ENCODE data around the gene RNLS. TPM values are rescaled to one million over a fixed set of nuclear protein-coding genes. Genes with fewer than 3 reads are reported as not detected.

RNLS gene
- polyA plus RNA-seq, 3 donors = 3.3 to 3.9 (median 3.7) TPM

GRCh38 chr10:88374392-88375175, 208.5 kb downstream of the RNLS start:
- Mint-ChIP-seq H3K27ac (no peak overlapping the region), H3K36me3 (no peaks in the 10 kb centered on the region), H3K9me3 (peaks cover 0 to 3% (median 0%) of the 10 kb centered on the region in 7 donors)

GRCh38 chr10:88372881-88373592, 210.1 kb downstream of the RNLS start:
- no peaks in the 10 kb centered on the region for H3K36me3 Mint-ChIP-seq
- no peak overlapping the region for H3K4me2 ChIP-seq (replicated peaks; ENCODE audit: extremely low read depth, low read length, poor library complexity, severe bottlenecking)
- no peaks in the 10 kb centered on the region for H3K79me2 ChIP-seq (ENCODE audit: insufficient read depth, low read length)
- TF ChIP-seq, protein P1, sequence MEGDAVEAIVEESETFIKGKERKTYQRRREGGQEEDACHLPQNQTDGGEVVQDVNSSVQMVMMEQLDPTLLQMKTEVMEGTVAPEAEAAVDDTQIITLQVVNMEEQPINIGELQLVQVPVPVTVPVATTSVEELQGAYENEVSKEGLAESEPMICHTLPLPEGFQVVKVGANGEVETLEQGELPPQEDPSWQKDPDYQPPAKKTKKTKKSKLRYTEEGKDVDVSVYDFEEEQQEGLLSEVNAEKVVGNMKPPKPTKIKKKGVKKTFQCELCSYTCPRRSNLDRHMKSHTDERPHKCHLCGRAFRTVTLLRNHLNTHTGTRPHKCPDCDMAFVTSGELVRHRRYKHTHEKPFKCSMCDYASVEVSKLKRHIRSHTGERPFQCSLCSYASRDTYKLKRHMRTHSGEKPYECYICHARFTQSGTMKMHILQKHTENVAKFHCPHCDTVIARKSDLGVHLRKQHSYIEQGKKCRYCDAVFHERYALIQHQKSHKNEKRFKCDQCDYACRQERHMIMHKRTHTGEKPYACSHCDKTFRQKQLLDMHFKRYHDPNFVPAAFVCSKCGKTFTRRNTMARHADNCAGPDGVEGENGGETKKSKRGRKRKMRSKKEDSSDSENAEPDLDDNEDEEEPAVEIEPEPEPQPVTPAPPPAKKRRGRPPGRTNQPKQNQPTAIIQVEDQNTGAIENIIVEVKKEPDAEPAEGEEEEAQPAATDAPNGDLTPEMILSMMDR (IDR thresholded peaks at IDR 0.05) = no peak
- H3K27ac Mint-ChIP-seq = no peak overlapping the region
- no peak overlapping the region for H2AFZ ChIP-seq (ENCODE audit: insufficient read depth, low read depth, low read length, poor library complexity, severe bottlenecking)
- no peaks in the 10 kb centered on the region for H3K9me3 ChIP-seq (replicated peaks in 1 of 2; ENCODE audit: control insufficient read depth in 1 of 2, insufficient read depth in 1 of 2, low read length in 2 of 2)
- H3K36me3 ChIP-seq (replicated peaks in 1 of 2; ENCODE audit: control insufficient read depth in 1 of 2, insufficient read depth in 2 of 2, low read length in 2 of 2) = no peaks in the 10 kb centered on the region
- intact Hi-C loops (cut with micrococcal nuclease) = no loop called here
- peaks cover 0 to 3% (median 0%) of the 10 kb centered on the region in 7 donors for H3K9me3 Mint-ChIP-seq
- DNase-seq = no peak
- no peaks in the 10 kb centered on the region for H3K4me1 Mint-ChIP-seq
- H3K4me3 ChIP-seq (replicated peaks in 1 of 3; ENCODE audit: low read depth in 2 of 3, low read length in 3 of 3) = no peak overlapping the region
- no peak overlapping the region for H3K9ac ChIP-seq (ENCODE audit: insufficient read depth, low read length, poor library complexity, severe bottlenecking)
- no peak overlapping the region for H3K4me3 Mint-ChIP-seq
- H3K27ac ChIP-seq (ENCODE audit: low read depth in 1 of 2, low read length in 2 of 2) = no peak overlapping the region
- H3K27me3 ChIP-seq (ENCODE audit: control insufficient read depth in 2 of 2, insufficient read depth in 2 of 2, low read length in 2 of 2) = no peaks in the 10 kb centered on the region
- H4K20me1 ChIP-seq (ENCODE audit: insufficient read depth, low read length) = no peaks in the 10 kb centered on the region
- no peaks in the 10 kb centered on the region for H3K4me1 ChIP-seq (ENCODE audit: control insufficient read depth in 1 of 2, insufficient read depth in 2 of 2, low read length in 2 of 2)
- H3K27me3 Mint-ChIP-seq (ENCODE audit: low read depth in 3 of 3) = no peaks in the 10 kb centered on the region

More at GRCh38 chr10:88374392-88375175, 208.5 kb downstream of the RNLS start:
- 100% methylated on average over 1 of the region's 4 CpGs for WGBS (ENCODE audit: insufficient coverage)
- H4K20me1 ChIP-seq (ENCODE audit: insufficient read depth, low read length) = no peaks in the 10 kb centered on the region
- no peak overlapping the region for H3K4me3 Mint-ChIP-seq
- no peaks in the 10 kb centered on the region for H3K4me1 ChIP-seq (ENCODE audit: control insufficient read depth in 1 of 2, insufficient read depth in 2 of 2, low read length in 2 of 2)
- H3K4me3 ChIP-seq (replicated peaks in 1 of 3; ENCODE audit: low read depth in 2 of 3, low read length in 3 of 3) = no peak overlapping the region
- TF ChIP-seq, protein P1 (IDR thresholded peaks at IDR 0.05) = no peak
- intact Hi-C loops (cut with micrococcal nuclease) = no loop called here
- DNase-seq = no peak
- no peaks in the 10 kb centered on the region for H3K27me3 ChIP-seq (ENCODE audit: control insufficient read depth in 2 of 2, insufficient read depth in 2 of 2, low read length in 2 of 2)
- H3K9ac ChIP-seq (ENCODE audit: insufficient read depth, low read length, poor library complexity, severe bottlenecking) = no peak overlapping the region
- no peaks in the 10 kb centered on the region for H3K9me3 ChIP-seq (replicated peaks in 1 of 2; ENCODE audit: control insufficient read depth in 1 of 2, insufficient read depth in 1 of 2, low read length in 2 of 2)
- H3K27ac ChIP-seq (ENCODE audit: low read depth in 1 of 2, low read length in 2 of 2) = no peak overlapping the region
- no peaks in the 10 kb centered on the region for H3K79me2 ChIP-seq (ENCODE audit: insufficient read depth, low read length)
- peaks cover 2% of the 10 kb centered on the region for H3K4me1 Mint-ChIP-seq
- no peaks in the 10 kb centered on the region for H3K27me3 Mint-ChIP-seq (ENCODE audit: low read depth in 3 of 3)
- no peak overlapping the region for H2AFZ ChIP-seq (ENCODE audit: insufficient read depth, low read depth, low read length, poor library complexity, severe bottlenecking)
- H3K36me3 ChIP-seq (replicated peaks in 1 of 2; ENCODE audit: control insufficient read depth in 1 of 2, insufficient read depth in 2 of 2, low read length in 2 of 2) = no peaks in the 10 kb centered on the region
- H3K4me2 ChIP-seq (replicated peaks; ENCODE audit: extremely low read depth, low read length, poor library complexity, severe bottlenecking) = no peak overlapping the region

Measured in CD14-positive monocyte (primary cell).